CD4-positive, alpha-beta T cell treated with Interleukin-12 subunit alpha and Interleukin-12 subunit beta, for 1 hour (primary cell): ENCODE measurements around the gene LCE7A.

Experiments used
- DNase-seq: peaks from one replicate; pipeline ENCODE4 v3.0.0-alpha.2; 2020

Gene LCE7A

GRCh38 chr1:152880907-152881306 is 21.1 kb downstream of the LCE7A start:
- no peak for DNase-seq

GRCh38 chr1:152884085-152884484 is 24.3 kb downstream of the LCE7A start:
- no peak for DNase-seq

GRCh38 chr1:152884506-152884905 is 24.7 kb downstream of the LCE7A start:
- no peak for DNase-seq

GRCh38 chr1:152884966-152885624 is 25.3 kb downstream of the LCE7A start:
- no peak for DNase-seq

- DNase-seq: no peak
Observed at GRCh38 chr1:152886085-152886484, 26.3 kb downstream of the LCE7A start.

GRCh38 chr1:152886758-152887409 is 27.1 kb downstream of the LCE7A start:
- DNase-seq: no peak

GRCh38 chr1:152888126-152888525 is 28.3 kb downstream of the LCE7A start:
- DNase-seq: no peak

GRCh38 chr1:152899027-152899426 is 39.2 kb downstream of the LCE7A start:
- DNase-seq: no peak

GRCh38 chr1:152899883-152900282 is 40.1 kb downstream of the LCE7A start:
- no peak for DNase-seq

GRCh38 chr1:152901631-152902030 is 41.8 kb downstream of the LCE7A start:
- no peak for DNase-seq

GRCh38 chr1:152902636-152903035 is 42.8 kb downstream of the LCE7A start:
- no peak for DNase-seq

GRCh38 chr1:152904688-152905440 is 45.1 kb downstream of the LCE7A start:
- DNase-seq: no peak

GRCh38 chr1:152906023-152906565 is 46.3 kb downstream of the LCE7A start:
- DNase-seq: no peak

- DNase-seq: no peak
Observed at GRCh38 chr1:152907686-152908601, 48.1 kb downstream of the LCE7A start, which contains the start of gene IVL. TSS of gene IVL (plus strand) at chr1:152908546. CDS start at chr1:152909798, 1,252 bp downstream.

- no peak for DNase-seq
Observed at GRCh38 chr1:152909206-152909605, 49.4 kb downstream of the LCE7A start.
